Activated gamma-delta T cell (primary cell): ENCODE measurements around the gene CABLES2.

ENCODE experiments used
- DNase-seq: peaks from one replicate; lab custom pipeline; 2025; lab: John Stamatoyannopoulos, UW

Gene CABLES2

GRCh38 chr20:62347445-62347844 lies 59.6 kb downstream of the CABLES2 start:
- DNase-seq: no peak

GRCh38 chr20:62347151-62347404 lies 60.0 kb downstream of the CABLES2 start:
- DNase-seq: no peak

- no peak for DNase-seq
Observed at GRCh38 chr20:62346398-62347150, 60.5 kb downstream of the CABLES2 start.

- no peak for DNase-seq
Observed at GRCh38 chr20:62345681-62346370, 61.3 kb downstream of the CABLES2 start.

GRCh38 chr20:62344782-62345181 lies 62.3 kb downstream of the CABLES2 start:
- no peak for DNase-seq

GRCh38 chr20:62344092-62344491 lies 63.0 kb downstream of the CABLES2 start:
- no peak for DNase-seq

GRCh38 chr20:62342910-62343309 lies 64.2 kb downstream of the CABLES2 start:
- no peak for DNase-seq

- no peak for DNase-seq
Observed at GRCh38 chr20:62339647-62340062, 67.4 kb downstream of the CABLES2 start.
